Iris pigment epithelial cell (primary cell): Measurements from ENCODE around the gene AP3B1.
"Not testable (repeated sequence)": the region's sequence is repeated elsewhere in the genome, so short reads cannot be mapped to it uniquely, and the experiment has no call there.

Experiments used
- DNase-seq: peaks from one replicate; pipeline ENCODE4 v3.0.0-alpha.2; 2011; ENCODE audit warnings: low read depth

AP3B1 gene

DNA sequence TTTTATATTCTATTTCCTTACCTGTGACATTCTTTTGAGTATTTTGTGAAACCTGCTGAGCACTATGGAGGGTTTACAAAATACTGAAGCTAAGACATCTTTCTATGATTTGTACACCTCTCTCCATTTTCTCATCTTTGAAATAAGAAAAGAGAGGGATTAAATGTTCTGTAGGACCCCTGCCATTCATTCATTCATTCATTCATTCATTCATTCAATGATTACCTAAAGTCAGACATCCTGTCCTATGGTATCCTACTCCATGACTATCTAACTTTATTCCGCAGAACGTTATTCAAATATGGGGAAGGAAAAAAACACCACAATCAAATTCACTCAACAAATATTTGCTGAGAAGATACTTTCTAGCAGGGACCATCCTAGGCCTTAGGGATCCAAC is 51.4 kb downstream of the AP3B1 start:
- no peak for DNase-seq

DNA sequence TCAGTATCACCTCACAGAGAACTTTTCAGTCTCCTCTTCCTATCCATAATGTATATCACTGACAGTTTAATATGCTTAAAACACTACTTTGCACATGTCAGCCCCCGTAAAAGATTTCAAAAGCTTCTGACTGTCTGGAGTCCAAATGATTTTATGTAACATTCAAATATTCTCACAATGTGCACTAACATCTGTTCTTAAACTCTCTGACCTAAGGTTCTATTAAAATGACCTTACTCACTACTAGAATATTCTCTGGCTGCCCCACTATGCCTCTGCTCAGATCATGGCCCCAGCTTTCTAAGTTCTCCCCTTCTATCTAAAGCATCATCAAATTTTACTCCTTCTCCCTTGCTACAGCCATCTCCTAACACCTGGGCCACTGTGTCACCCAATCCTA is 52.5 kb downstream of the AP3B1 start:
- no peak for DNase-seq

DNA sequence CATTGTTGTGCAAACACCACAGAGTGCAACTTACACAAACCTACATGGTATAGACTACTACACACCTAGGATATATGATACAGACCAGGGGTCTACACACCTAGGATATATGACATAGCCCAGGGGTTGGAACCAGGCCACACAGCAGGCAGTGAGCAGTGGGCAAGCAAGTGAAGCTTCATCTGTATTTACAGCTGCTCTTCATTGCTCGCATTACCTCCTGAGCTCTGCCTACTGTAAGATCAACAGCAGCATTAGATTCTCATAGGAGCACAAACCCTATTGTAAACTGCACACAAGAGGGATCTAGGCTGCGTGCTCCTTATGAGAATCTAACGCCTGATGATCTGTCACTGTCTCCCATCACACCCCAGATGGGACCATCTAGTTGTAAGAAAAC is 56.6 kb downstream of the AP3B1 start:
- DNase-seq, result no peak

DNA sequence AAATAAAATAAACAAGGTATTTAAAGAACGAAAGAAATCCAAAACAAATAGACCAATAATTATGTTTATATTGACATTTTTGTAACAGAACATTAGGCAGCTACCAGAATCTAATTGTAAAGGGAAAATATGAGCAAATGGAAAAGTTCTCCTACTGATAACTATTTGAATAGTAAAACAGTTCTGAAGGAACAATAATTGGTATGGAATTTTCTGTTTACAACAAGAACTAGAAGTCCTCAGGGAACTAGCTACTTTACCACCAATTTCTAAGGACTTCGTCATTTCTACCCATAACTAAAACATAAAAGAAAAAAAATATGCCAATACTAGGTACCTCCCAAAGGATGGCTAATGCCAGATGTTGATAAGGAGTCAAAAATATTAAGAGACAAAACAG is 58.5 kb downstream of the AP3B1 start:
- DNase-seq, result no peak

DNA sequence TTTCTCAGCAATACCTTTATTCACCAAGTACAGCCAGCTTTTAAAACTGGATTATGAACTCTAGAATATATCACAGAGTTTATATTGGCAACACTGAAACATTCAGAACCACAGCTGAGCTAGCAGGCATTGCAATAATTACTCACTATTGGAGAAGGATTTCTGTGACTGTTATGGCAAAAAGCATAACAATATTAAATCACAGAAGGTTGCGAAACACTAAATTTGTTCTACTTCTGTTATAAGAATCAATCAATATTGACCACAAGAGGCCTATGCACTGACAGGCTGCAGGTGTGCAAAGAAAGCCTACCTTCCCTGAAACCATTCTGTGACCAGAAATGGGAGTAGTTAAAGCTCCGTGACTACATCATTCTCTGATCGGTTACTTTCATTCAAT is 59.2 kb downstream of the AP3B1 start:
- DNase-seq, result peak; percentile 64

DNA sequence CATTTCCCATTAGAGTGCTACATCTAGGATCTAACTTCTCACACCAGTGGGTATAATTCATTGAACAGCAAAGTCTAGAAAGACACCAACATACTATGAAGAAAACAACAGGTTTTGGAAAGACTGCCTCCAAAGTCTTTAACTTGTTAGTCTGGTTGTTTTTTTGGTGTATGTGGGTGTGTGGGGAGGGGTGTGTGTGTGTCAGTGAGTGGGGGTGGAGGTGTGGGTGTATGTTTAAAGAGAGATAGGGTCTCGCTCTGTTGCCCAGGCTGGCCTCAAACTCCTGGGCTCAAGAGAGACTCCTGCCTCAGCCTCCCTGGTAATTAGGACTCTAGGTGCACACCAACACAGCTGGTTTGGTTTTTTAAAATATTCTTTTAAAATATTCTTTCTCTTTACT is 59.7 kb downstream of the AP3B1 start:
- DNase-seq, result no peak

DNA sequence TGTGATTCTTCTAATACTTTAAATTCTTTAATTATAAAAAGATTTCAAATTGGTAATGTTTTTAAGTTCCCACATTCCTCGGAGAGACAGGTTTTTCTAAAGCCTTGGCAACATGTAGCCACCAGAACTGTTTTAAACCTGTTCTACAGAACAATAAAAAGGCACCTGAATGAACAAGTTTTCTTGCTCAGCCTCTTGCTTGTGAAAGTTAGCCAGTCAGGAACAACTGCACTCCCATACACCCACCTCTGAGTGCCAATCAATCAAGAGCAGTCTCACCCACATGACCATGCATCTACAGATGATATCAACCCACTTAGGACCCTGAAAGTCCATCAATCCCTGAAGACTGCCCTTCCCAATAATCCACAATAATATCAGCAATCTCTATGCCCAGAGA is 62.3 kb downstream of the AP3B1 start:
- DNase-seq, result no peak

DNA sequence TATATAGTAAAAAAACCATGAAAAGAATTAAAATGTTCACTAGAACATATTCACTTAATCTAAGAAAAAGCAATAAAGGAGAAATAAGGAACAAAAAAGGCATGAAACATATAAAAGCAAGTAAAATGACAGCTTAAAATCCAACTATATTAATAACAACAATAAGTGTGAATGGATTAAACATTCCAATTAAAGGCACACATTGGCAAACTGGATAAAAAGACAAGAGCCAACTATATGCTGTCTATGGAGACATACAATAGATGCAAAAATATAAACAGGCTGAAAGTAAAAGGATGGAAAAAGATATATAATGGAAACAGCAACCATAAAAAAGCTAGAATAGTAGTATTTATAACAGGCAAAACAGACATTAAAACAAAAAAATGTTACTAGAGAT is 70.1 kb downstream of the AP3B1 start:
- DNase-seq, result no peak

DNA sequence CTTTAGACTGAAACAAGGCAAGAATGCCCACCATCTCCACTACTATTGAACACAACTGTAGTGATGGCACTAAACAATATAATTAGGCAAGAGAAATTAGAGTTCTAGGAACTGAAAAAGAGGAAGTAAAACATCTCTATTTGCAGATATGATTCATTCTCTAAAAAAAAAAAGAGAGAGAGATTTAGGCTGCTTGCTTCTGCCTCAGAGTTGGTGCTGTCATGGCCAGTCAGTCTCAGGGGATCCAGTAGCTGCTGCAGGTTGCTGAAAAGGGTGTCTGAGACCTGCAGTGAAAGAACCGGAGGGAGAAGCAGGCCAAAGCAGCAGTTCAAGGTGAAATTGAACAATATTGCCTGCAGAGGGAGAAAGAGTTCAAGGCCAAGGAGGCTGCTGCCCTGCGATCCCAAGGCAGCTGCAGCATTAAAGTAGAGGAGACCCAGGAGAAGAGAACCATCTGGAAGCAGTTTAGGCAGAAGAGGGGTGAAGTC is 72.5 kb downstream of the AP3B1 start:
- DNase-seq, result peak; percentile 11

DNA sequence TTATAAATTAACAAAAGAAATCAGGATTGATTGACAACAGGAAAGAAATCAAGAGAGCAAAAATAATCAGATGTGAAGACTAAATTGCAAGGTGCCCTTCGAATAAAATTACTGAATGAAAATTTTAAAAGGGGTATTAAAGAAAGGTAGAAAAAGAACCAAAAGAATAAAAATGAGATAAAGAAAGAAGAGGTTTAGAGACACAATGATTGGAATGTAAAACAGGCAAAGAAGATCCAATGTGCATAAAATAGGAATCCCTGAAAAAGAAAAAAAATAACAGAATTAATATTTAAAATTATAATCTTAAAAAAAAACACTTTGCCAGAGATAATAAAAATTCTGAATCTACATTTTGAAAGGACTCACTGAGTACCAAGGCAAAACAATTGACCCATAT is 73.0 kb downstream of the AP3B1 start:
- no peak for DNase-seq

DNA sequence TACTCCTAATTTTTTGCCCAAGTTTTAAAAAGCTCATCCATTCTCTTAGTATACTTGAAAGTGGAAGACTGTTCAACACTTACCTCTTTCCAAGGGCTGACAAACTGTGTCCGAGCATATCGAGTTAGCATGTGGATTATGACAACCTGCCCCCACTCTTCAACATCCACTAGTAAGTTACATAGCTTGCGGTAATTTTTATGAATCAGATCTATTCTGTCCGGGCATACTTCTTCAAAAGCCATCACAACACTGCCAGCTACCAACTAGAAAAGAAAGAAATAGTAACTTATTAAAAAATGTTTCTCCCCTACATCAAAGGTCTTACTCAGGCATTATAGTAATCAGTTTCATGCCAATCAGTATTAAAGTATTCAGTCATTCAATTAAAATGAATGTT is 78.5 kb downstream of the AP3B1 start:
- DNase-seq, result no peak

DNA sequence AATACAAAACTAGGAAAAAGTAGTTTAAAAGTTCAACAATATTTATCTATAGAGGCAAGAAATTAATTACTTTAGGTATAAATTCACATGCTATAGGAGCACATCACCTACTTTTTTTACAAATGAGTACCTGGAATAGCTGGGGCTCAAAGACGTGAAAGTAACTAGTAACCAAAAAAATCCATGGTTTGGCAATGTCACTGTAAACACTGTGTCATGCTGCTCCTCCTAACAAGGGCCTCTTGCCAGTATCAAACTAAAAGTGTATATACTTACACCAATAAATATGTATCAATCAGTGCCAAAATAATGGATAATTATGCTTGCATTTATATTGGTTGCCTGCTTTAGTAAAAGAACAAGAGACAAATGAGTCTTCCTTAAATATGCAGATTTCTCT is 78.9 kb downstream of the AP3B1 start:
- DNase-seq, result no peak

DNA sequence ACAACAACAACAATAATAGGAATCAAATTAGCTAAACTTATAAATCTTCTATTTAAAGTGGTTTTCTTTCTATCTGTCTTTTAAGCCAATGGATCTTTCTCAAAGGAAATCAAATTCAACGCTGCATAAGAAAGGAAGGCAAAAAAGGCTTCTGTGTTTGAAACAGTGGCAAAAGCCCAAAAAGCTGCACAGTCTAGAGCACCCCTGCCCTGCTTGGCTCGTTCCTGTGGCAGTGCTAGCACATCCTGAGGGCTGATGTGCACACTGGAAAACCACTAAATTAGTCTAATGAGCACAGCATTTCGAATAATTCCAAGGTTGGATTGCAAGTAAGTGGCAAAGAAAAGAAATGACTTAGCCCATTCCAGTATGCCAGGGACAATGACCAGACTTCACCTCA is 80.7 kb downstream of the AP3B1 start:
- no peak for DNase-seq

DNA sequence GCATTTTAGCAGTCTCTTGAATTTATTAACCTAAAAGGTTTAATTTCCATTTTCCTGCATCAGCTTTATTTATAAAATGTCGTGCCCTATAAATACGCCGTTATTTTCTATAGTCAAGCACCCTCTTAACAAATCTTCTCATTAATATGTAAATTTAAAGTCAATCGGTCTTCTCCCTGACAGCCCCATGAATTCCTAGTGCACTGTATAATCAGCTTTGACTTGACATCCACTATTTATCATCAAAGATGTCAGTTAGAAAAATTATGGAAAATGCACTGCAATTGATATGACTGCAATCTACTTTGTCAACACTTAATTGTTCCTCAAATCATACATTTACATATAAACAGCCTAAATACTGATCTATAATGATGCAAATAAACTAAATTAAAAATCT is 83.4 kb downstream of the AP3B1 start:
- no peak for DNase-seq

DNA sequence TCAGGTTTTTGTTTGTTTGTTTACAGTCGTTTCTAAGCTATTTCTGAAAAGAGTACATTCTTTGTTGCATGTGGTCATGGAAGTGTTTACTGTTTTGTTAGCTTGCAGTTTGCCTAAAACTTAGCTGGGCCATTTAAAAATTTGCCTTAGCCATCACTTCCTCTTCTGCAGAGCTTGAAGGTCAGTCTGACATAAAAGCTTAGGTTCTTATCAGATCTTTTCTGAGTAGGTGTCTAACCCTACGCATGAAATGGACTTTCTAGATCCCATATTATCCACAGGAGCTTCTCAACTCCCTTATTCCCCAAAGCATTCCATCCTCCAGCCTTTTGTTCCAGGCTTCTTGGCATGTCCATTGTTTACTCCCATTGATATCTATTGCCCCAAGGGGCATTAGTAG is 90.3 kb downstream of the AP3B1 start:
- no peak for DNase-seq

DNA sequence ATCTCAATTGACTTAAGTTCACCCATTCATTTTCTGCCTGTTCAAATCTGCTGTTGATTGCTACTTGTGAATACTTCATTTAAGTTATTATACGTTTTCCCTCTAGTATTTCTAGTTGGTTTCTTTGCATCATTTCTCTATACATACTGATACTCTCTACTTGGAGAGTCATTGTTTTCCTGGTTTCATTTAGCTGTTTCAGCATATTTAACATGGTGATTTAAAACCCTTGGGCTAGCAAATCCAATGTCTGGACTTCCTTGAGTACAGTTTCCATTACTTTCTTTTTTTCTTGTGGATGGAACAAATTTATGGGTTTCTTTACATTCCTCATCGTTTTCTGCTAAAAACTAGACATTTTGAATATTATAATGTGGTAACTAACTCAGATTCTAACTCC is 90.7 kb downstream of the AP3B1 start:
- DNase-seq, result no peak

DNA sequence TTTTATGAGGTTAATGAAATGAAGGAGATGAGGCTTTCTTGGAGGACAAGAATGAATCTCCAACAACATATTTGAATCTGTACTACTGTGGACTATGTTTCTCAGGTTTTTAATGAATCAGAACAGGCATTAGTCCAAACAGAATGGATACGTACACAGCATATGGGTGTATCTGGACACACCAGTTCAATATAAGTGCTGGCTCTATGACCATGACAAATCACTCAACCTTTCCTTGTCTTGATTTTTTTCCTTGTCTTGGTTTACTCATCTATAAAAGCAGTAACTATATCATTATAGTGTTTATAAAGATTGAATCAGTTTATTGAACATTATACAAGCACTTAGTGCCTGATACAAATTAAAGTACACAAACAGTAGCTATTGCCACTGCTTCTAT is 104.1 kb downstream of the AP3B1 start:
- no peak for DNase-seq

DNA sequence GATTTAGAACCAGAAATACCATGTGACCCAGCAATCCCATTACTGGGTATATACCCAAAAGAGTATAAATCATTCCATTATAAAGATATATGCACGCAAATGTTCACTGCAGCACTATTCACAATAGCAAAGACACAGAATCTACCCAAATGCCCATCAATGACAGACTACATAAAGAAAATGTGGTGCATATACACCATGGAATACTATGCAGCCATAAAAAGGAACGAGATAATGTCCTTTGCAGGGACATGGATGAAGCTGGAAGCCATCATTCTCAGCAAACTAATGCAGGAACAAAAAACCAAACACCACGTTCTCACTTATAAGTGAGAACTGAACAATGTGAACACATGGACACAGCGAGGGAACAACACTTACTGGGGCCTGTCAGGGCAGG is 105.8 kb downstream of the AP3B1 start:
- not testable (repeated sequence) for DNase-seq

DNA sequence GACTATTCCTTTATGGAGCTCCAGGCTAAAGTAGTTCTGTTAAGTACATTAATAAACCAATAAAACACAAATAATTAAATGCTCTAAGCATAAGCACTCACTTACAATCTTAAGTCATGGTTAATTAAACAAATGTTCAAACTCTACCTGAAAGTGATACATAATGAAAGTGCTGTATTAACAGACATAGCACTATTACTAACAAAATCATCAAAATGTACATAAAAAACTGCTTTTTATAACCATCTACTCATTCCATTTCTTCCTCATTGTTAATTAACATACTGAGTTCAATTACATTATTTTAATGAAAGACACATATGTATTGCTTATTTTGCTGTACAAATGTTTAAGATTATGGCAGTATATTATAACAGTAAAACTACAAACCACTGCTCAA is 107.3 kb downstream of the AP3B1 start:
- no peak for DNase-seq

DNA sequence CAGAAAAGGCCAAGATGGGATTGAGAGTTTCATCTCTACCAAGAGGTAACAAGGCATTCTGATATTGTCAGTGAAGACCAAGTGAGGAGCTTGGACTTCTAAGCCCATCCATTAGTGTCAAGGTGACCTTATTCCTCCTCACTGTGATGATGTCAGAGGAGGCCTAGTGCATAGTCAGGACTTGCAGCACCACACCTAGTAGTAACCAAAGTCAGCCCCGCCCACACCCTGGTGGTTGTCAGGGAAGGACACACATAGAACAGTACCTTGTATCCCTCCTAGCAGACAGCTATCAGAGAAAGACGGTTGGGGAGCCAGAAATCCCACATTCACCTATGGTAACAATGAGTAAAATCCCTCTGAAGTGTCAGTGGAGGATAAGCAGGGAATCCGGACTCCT is 111.7 kb downstream of the AP3B1 start:
- DNase-seq, result no peak

DNA sequence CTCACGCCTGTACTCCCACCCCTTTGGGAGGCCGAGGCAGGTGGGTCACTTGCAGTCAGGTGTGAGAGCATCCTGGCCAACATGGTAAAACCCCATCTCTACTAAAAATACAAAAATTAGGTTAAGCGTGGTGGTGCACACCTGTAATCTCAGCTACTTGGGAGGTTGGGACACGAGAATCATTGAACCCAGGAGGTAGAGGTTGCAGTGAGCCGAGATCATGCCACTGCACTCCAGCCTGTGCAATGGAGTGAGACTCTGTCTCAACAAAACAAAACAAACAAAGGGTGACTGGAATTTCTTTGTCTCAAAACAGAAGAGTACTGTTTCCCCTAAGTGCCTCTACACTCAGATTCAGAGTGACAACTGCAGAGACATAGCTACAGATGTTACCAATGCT is 116.1 kb downstream of the AP3B1 start:
- DNase-seq, result no peak

DNA sequence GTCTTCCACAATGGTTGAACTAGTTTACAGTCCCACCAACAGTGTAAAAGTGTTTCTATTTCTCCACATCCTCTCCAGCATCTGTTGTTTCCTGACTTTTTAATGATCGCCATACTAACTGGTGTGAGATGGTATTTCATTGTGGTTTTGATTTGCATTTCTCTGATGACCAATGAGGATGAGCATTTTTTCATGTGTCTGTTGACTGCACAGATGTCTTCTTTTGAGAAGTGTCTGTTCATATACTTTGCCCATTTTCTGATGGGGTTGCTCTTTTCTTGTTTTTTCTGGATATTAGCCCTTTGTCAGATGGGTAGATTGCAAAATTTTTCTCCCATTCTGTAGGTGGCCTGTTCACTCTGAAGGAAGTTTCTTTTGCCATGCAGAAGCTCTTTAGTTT is 124.2 kb downstream of the AP3B1 start:
- DNase-seq, result not testable (repeated sequence)

DNA sequence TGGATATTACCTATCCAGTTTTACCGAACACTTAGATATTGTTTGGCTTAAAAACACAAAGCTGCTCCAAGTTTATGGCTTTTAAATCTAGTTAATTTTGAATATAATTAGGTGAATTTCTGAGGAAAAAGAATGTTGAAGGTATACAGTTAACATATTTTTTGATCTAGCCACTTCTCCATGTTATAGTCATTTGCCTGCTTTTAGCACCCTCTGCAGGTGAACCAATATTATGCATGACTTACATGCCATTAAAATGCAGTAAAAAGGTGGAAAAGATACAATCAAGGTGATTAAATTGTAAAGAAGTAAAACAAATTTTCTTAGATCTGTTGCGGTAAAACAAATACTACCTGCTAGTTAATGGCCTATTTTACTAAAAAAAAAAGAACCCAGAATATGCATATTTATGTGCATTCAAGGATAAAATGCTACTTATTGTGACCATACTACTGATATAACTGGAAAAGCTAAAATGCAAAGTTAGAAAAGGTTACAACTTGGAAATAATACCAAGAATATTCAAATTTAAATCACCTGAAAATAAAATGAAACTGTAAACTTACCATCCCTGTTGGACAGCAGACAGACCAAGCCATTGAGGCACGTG is 132.1 kb downstream of the AP3B1 start:
- peak; percentile 34 for DNase-seq

DNA sequence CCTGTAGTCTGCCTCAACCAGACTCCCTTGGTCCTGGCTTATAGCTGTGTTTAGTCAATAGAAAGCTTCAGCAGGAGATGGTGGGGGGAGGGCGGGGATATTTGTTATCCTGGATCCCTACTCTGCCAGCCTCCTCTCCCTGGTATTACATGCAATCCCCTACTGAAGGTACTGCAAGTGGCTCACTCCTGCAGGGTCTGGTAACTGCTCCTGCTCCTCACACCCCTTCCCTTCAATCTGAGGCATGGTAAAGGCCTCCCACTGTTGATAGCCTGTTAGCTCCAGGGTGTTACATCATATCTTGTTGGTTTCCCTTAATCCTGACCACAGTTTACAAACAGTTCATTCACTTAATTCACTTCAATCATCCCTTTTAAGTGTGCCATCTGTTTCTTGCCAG is 137.5 kb downstream of the AP3B1 start:
- no peak for DNase-seq
